SK-N-MC (cell line): ENCODE results near the gene ITPR2.

Experiments used
- EZH2 ChIP-seq: fragments of 200-600 bp; sonication (generic); IDR thresholded peaks from one replicate; pipeline ENCODE4 v1.6.1; 2017; ENCODE audit warnings: antibody characterized with exemption
- FOXP2 ChIP-seq: optimal IDR thresholded peaks from 2 replicates; pipeline ENCODE3; 2011; ENCODE audit warnings: mild to moderate bottlenecking, moderate library complexity; ENCODE audit not compliant: insufficient read depth; ENCODE audit errors: extremely low read length, control extremely low read depth
- POLR2AphosphoS5 ChIP-seq: IDR thresholded peaks from 2 replicates; pipeline ENCODE4 v1.6.1; 2012; ENCODE audit warnings: mild to moderate bottlenecking, low read depth, low read length, borderline replicate concordance

- no peak for TF ChIP-seq POLR2AphosphoS5
- TF ChIP-seq EZH2, result no peak
- TF ChIP-seq FOXP2, result no peak
Observed at GRCh38 chr12:26730481-26731350, 102.3 kb downstream of the ITPR2 start.
